T-helper 2 cell (primary cell): ENCODE results near the gene CAMK2N1.
A peak's percentile ranks its signal among the peaks of the same experiment; 100 is the strongest.
"Not testable (repeated sequence)": the region's sequence is repeated elsewhere in the genome, so short reads cannot be mapped to it uniquely, and the experiment has no call there.

ENCODE experiments used
- DNase-seq, 5 experiments: peaks; one replicate each; pipeline versions ENCODE4 v3.0.0 to v3.0.0-alpha.2; 2012 to 2022

The CAMK2N1 gene

DNA sequence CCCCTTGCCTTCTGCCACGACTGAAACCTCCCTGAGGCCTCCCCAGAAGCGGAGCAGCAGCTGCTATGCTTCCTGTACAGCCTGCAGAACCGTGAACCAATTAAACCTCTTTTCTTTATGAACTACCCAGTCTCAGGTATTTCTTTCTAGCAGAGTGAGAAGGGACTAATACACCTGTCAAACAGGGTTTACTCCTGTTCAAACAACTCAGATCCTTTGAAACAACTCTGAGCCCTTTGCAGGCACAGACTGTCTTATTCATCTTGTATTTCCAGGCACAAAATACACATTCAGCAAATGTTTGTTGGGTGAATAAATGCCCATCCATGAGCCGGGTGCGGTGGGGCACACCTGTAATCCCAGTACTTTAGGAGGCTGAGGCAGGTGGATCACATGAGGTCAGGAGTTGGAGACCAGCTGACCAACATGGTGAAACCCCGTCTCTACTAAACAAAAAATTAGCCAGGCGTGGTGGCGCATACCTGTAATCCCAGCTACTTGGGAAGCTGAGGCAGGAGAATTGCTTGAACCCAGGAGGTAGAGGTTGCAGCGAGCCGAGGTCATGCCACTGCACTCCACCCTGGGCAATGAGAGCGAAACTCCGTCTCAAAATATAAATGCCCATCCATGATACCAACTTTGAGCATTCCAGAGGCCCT lies 10.8 kb upstream of the CAMK2N1 start:
- not testable (repeated sequence) for DNase-seq

GRCh38 chr1:20496241-20496661 lies 10.2 kb upstream of the CAMK2N1 start:
- DNase-seq, result peak in 1 of 5 experiments; percentile 27

DNA sequence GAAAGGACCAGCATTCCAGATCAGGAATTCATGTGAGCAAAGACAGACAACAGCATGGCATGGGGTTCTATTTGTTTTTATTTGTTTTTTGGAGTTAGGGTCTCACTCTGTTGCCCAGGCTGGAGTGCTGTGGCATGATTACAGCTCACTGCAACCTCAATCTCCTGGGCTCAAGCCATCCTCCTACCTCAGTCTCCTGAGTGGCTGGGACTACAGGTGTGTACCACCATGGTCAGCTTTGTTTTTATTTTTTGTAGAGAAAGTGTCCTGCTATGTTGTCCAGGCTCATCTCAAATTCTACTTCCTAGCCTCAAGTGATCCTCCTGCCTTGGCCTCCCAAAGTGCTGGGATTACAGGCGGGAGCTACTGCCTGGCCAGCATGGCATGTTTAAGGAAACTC lies 9.7 kb upstream of the CAMK2N1 start:
- DNase-seq, result no peak

- DNase-seq, result no peak
Measured at GRCh38 chr1:20494609-20495311, 8.8 kb upstream of the CAMK2N1 start.

DNA sequence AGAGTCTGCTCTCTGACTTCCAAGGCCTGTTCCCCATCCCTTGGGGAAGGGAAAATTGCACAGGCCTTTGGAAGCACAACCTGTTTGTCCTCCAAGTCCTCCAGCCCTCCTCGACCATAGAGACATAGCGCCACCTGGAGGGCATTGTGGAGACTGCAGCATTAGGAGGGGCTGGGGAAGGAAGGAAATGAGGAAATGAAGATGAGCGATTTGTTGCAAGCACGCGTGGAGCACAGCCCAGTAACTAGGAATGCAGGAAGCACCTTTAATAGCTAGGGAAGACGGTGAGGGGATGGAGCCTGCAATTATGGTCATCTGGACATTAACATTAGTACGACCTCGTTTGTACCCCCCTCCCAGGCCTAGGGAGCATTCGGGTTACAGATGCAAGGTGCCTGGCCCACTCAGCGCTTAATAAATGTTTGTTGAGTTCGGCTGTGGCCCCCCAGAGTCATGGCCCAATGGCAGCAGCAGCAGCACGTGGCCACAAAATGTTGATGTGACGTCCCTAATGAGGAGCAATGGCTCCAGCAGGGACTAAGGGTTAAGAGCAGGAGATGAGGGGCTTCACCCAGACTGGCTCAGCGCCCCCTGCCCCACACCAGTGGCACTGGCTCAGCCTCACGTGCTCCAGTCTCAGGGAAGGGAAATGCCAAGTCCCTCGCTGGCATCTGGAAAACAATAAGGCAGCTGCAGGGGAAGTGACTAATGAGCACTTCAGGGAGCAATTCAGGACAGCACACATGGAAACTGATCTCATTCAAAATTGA lies 8.0 kb upstream of the CAMK2N1 start:
- peak; percentile 60 to 69 (median 65) for DNase-seq

DNA sequence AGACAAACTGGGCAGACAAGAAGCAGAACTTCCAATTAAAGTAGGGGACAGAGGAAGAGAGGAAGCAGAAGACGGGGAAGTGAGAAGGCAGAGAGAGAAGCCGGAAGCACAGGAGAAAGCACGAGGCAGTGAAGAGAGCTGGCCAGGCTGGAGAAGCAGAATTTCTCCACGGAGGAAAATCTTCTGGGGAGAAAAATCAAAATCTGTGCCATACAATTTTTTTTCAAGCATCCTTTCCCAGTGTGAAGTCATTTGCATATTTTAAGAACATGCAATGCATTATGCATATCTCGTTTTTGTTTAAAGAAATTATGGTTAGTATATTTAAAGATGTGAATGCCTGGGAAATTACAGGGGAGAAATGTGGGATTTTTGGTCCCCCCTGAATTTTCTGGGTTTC lies 7.3 kb upstream of the CAMK2N1 start:
- DNase-seq, result no peak

GRCh38 chr1:20492751-20493150 lies 6.7 kb upstream of the CAMK2N1 start:
- no peak for DNase-seq

GRCh38 chr1:20491866-20492265 lies 5.9 kb upstream of the CAMK2N1 start:
- no peak for DNase-seq

DNA sequence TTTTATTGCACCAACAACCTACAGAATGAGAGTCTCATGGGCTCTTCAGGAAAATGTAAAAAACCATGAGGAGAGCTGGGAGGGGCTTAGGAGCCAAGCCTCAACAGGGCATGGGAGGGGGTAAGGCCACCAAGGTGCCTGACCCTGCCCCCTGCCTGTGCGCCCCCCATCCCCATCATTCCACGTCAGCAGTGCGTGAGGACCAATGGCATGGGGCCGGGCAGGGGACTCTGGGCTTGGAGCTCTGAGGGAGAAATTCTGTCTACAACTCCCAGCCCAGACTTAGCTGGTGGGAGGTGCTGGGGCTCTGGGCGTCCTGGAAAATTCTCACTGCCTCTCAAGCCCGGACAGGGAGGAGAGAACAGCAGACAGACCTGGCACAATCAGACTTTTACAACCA lies 5.2 kb upstream of the CAMK2N1 start:
- DNase-seq, result no peak

- DNase-seq, result no peak
Measured at GRCh38 chr1:20487236-20487590, 1.2 kb upstream of the CAMK2N1 start.

DNA sequence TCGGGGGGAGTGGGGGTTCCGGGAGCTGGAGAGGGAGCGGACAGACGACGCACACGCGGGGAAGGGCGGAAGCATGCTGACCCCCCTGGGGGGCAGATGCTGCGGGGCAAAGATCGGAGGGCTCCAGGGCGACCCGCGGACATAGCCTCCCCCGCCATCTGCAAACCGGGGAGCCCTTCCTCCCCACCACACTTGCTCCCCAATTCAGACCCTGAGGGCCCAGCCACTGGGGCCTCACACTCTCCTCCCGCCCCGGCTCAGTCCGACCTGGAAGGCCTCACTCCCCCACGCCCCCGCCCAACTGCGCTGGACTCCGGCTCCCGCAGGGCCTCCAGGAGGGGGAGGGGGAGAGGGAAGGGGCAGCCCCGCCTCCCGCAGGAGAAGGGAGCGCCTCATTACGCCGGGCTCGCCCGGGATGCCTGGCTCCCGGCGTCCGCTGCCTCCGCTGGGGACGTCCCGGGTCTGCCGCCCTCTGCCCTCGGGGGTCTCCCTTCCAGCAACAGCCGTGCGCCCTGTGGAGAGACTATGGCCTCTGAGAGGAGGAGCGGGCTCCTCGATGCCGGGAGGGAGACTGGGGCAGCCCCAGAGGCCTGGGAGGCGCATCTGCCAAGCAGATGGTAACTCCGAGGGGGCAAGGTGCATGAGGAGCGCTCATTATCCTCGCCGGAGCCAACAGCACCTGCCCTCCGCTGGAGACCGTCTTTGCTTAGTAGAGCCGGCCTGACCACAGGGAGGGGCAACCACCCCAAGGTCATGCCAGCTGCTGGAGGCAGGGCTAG lies 636 bp upstream of the CAMK2N1 start:
- no peak for DNase-seq

DNA sequence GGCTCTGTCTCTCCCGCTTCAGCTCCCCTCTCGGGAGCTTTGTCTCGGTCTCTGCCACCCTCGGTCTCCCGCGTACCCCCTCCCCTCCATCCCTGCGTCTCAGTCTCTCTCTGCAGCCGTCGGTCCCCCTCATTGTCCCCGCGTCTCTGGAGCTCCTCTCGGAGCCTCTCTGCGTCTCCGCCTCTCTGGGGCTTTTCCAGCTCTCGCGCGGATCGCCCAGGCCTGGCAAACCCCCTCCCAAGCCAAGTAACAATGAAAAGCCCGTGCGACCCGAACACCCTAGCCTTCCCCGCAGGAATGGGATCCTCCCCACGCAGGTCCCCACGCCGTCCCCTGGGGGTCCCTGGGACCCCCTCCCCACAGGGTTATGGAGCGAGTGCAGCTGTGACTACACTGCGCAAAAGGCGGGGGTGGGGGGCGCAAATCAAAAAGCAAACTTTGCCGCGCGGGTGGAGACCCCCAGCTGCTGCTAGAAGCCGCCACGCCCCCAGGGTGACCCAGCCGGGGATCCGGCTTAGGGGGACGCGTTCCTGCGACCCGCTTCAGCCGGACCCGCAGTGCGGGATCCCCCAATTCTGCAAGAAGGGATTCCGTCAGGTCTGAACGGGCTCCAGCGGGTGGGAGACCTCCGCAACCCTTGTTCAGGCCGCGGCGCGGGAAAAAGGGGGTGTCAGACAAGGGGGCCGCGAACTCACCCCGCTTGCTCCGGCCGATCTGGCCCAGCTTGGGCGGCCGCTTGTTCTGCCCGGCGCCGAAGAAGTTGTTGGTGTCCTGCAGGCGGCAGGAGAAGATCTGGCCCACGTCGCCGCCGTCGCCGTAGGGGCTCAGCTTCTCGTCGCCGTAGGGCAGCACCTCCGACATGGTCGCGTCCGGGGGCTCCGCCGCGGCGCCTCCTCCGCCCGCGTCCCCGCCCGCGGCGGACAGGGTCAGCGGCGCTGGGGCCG lies 1.2 kb downstream of the CAMK2N1 start:
- no peak for DNase-seq

GRCh38 chr1:20483833-20484518 lies 2.0 kb downstream of the CAMK2N1 start:
- DNase-seq, result peak in 1 of 5 experiments; percentile 14

- DNase-seq, result no peak
Measured at GRCh38 chr1:20483098-20483832, 2.7 kb downstream of the CAMK2N1 start.

DNA sequence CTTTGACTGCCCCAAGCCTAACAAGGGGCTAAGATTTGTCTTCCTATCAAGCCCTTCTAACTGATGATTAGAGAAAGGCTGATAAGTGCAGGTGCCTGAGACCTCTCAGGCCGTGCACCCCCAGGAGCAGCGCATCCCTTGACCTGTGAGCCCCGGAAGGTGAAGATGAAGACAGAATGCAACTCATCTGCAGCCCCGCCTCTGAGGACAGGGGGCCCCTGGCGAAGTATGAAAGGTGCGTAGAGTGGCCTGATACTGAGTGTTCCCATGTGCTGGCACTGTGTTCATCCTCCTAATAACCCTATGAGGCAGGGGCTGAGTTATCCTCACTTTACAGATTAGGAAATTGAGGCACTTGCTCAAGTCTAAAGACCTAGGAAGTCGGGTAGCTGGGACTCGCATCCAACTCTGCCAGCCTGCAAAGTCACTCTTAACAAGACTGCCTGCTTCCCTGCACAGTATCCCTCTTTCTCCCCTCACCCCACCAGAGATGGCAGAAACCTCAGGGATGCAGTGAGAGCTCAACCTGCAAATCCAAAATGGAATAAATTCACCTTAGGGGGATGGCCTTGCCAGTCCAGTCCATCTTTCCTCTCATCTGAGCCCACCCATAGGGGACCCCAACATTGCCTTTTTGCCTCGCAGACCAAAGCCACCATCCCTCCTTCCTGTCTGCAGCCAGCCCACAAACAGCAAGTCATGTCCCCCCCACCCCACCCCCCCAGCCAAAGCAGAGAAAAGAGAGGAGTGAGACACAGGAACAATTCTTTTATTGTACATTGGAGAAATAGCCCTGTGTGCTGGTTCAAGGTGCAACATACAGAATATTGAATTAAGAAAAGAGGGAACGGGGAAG lies 4.1 kb downstream of the CAMK2N1 start:
- no peak for DNase-seq

DNA sequence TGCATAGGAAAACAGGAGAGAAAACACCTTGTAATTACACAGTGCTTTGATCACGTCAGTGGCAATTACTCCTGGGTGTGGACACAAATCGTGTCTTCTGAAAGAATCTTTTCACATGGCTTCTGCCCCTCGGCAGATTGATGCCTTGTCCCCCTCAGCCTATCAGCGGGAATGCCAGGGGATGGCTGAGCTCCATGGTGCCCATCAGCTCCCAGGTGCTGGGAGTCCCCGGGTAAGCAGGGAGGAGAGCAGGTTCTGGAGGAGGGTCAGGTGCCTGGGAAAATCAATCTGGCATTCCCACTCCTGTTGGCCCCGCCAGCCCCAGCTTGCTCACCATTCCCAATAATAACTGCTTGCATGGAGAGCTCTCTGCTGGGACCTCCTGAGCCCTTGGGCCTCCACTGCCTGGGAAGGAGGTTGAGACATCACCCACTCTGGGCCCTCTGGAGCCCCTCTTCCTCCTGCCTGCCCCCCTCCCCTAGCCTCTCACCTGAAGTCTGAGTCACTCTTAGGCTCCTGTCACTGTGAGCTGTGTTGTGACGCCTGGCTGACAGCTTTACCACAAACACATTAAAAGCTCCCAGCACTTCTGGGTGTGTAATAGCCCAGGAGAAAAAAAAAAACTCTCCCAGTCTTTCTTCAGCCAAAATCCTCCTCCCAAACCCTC lies 4.9 kb downstream of the CAMK2N1 start:
- DNase-seq, result no peak

GRCh38 chr1:20480243-20480944 lies 5.6 kb downstream of the CAMK2N1 start:
- no peak for DNase-seq

DNA sequence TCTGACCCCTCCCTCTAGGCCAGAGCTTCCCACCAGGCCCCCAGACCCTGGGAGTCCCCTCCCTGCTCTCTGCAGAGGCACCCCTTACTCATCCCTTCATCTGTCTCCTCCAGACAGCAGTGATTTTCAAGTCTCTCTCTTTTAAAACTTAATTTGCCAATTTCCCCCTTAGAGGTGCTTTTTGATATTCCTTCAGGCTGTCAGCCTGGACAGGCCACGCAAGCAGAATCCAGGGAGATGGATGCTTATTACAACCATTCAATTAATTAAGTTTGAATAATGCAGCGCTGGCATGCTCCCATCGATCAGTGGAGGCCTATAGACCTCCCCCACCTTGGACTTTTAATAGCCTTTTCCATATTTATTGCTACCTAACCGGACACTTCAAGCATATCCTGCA lies 6.2 kb downstream of the CAMK2N1 start:
- no peak for DNase-seq
